Measurements from ENCODE around the gene NET1. TPM values are rescaled to one million over a fixed set of nuclear protein-coding genes. Genes with fewer than 3 reads are reported as not detected.

NET1 gene, protein sequence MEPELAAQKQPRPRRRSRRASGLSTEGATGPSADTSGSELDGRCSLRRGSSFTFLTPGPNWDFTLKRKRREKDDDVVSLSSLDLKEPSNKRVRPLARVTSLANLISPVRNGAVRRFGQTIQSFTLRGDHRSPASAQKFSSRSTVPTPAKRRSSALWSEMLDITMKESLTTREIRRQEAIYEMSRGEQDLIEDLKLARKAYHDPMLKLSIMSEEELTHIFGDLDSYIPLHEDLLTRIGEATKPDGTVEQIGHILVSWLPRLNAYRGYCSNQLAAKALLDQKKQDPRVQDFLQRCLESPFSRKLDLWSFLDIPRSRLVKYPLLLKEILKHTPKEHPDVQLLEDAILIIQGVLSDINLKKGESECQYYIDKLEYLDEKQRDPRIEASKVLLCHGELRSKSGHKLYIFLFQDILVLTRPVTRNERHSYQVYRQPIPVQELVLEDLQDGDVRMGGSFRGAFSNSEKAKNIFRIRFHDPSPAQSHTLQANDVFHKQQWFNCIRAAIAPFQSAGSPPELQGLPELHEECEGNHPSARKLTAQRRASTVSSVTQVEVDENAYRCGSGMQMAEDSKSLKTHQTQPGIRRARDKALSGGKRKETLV
- 100 to 1,000 TPM in 3 of 4 donors, 10 to 100 TPM in 1; 90.0 to 311 (median 289) TPM for total RNA-seq

DNA sequence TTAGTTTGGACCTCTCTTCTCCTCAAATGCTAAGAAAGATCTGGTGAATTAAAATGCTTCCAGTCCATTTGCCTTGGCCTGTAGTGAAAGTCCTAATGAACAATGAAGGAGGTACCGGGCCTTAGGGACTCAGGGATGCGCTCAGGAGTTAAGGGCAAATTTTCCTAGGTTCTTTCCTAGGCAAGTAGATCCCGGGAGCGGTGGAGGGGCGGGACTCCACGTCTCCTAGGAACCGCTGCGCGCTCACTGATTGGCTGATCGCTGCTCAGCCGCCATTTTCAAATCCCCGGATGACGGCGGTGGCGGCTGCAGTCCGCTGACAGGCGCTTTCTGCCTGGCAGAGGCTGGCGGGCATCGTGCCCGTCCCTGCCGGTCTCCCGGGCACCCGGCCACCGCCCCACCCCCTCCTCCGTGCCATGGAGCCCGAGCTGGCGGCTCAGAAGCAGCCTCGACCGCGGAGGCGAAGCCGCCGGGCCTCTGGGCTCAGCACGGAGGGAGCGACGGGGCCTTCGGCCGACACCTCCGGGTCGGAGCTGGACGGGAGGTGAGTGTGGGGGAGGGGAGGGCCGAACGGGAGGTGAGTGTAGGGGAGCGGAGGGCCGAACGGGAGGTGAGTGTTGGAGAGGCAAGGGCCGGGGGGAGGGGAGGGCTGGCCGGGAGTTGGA lies at the start of gene NET1:
Gene NET1, plus strand, starts transcription at position 281 of the 665 bp plus-strand sequence. Its CDS starts 136 bp downstream, at position 417.
- Histone ChIP-seq H3K4me3 (peak within 1 kb of the TSS; percentile 51 to 95 (median 86)), H3K27ac (peak within 1 kb of the TSS; percentile 35 to 83 (median 73)), H3K9me3 (no peaks in the 10 kb centered on the region), H3K36me3 (no peaks in the 10 kb centered on the region), H3K27me3 (peaks cover 17% of the 10 kb centered on the region), H3K4me1 (peaks cover 0 to 14% (median 8%) of the 10 kb centered on the region in 4 donors)
- DNase-seq = peak; percentile 92
- in situ Hi-C loops (cut with MboI; ENCODE audit: low pct_ligation_motif_present in 1 of 4, low pct_unique_long_range_greater_than_20kb in 1 of 4, low sequenced_read_pairs in 3 of 4) = no loop called here
- intact Hi-C loops (cut with DNase I; ENCODE audit: low total_unique reads) = no loop called here
- TF ChIP-seq POLR2A (IDR thresholded peaks at IDR 0.05) (peak; percentile 58), EP300 (IDR thresholded peaks at IDR 0.05; ENCODE audit: low read depth) (no peak), POLR2AphosphoS5 (IDR thresholded peaks at IDR 0.05) (peak; percentile 16 to 55 (median 42))
- TF ChIP-seq, protein P1, sequence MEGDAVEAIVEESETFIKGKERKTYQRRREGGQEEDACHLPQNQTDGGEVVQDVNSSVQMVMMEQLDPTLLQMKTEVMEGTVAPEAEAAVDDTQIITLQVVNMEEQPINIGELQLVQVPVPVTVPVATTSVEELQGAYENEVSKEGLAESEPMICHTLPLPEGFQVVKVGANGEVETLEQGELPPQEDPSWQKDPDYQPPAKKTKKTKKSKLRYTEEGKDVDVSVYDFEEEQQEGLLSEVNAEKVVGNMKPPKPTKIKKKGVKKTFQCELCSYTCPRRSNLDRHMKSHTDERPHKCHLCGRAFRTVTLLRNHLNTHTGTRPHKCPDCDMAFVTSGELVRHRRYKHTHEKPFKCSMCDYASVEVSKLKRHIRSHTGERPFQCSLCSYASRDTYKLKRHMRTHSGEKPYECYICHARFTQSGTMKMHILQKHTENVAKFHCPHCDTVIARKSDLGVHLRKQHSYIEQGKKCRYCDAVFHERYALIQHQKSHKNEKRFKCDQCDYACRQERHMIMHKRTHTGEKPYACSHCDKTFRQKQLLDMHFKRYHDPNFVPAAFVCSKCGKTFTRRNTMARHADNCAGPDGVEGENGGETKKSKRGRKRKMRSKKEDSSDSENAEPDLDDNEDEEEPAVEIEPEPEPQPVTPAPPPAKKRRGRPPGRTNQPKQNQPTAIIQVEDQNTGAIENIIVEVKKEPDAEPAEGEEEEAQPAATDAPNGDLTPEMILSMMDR (IDR thresholded peaks at IDR 0.05) = no peak
- 1% methylated on average over 34 of the region's 48 CpGs; no CpG with 5 or more reads in 1 of the 2 donors for WGBS, 2 donors (ENCODE audit: low coverage in 1 of 2)

DNA sequence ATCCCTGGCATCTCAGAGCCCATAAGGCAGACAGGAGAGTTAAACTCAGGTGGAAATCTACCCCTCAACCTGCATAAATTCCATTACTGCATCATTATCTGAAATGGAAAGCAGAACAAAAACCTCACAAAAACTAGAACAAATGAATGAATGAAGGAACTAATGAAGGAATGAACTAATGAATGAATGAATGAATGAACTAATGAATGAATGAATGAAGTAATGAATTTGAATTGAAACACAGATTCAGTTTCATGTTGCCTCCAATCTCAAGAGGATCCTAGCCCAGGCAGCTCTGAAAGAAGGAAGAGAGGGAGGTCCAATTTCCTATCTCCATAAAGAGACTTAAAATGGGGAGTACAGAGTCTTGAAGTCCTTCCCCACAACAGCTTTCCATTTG lies 49.5 kb upstream of the NET1 start:
- Histone ChIP-seq H3K36me3 (no peaks in the 10 kb centered on the region), H3K4me3 (no peak overlapping the region), H3K4me1 (peaks cover 0 to 13% (median 5%) of the 10 kb centered on the region in 4 donors), H3K27me3 (peaks cover 61% of the 10 kb centered on the region), H3K9me3 (no peaks in the 10 kb centered on the region), H3K27ac (no peak overlapping the region)
- DNase-seq = no peak
- in situ Hi-C loops (cut with MboI; ENCODE audit: low pct_ligation_motif_present in 1 of 4, low pct_unique_long_range_greater_than_20kb in 1 of 4, low sequenced_read_pairs in 3 of 4) = no loop called here
- TF ChIP-seq POLR2A (IDR thresholded peaks at IDR 0.05) = no peak
- TF ChIP-seq, protein P1 (IDR thresholded peaks at IDR 0.05) = no peak
- TF ChIP-seq POLR2AphosphoS5 (IDR thresholded peaks at IDR 0.05) = no peak
- no peak for TF ChIP-seq EP300 (IDR thresholded peaks at IDR 0.05; ENCODE audit: low read depth)
- intact Hi-C loops (cut with DNase I; ENCODE audit: low total_unique reads) = no loop called here

DNA sequence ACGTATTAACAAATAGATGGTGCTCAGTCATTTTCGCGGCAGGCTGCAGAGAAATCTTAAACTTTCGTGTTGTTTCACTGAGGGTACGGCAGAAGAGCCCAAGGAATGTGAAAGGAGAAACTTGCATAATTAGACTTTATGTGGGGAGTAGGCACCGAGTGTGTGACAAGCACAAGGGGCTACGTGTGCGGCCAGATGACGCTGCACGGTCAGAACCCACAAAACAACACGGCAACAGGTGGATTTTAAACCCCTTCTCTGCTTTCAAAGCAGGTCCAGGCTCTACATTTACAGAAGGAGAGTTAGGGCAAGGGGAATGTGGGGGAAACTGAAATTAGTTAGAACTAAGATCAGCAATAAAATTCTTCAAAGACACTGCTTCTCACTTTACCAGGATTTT lies 48.0 kb upstream of the NET1 start:
- in situ Hi-C loops (cut with MboI; ENCODE audit: low pct_ligation_motif_present in 1 of 4, low pct_unique_long_range_greater_than_20kb in 1 of 4, low sequenced_read_pairs in 3 of 4) = no loop called here
- no peak for DNase-seq
- 41 to 65% methylated on average over 10 to 11 of the region's 11 CpGs for WGBS, 2 donors (ENCODE audit: low coverage in 1 of 2)

More for the DNA sequence above, 48.0 kb upstream of the NET1 start:
- Histone ChIP-seq H3K27me3 (peaks cover 48% of the 10 kb centered on the region), H3K4me1 (peaks cover 0 to 13% (median 5%) of the 10 kb centered on the region in 4 donors), H3K4me3 (no peak overlapping the region), H3K36me3 (no peaks in the 10 kb centered on the region), H3K27ac (no peak overlapping the region), H3K9me3 (no peaks in the 10 kb centered on the region)
- intact Hi-C loops (cut with DNase I; ENCODE audit: low total_unique reads) = no loop called here
- TF ChIP-seq, protein P1 (IDR thresholded peaks at IDR 0.05) = no peak

All from transverse colon (tissue), 4 donors.